SKM-1 treated with dmso at 0.1 percent for 144 hours (cell line): ENCODE data around the gene MAP3K20.
A peak's percentile ranks its signal among the peaks of the same experiment; 100 is the strongest.
"Not testable (repeated sequence)": the region's sequence is repeated elsewhere in the genome, so short reads cannot be mapped to it uniquely, and the experiment has no call there.

Experiments
- DNase-seq: peaks from one replicate; lab custom pipeline; 2025; ENCODE audit not compliant: unreplicated experiment; lab: John Stamatoyannopoulos, UW

MAP3K20 gene

DNA sequence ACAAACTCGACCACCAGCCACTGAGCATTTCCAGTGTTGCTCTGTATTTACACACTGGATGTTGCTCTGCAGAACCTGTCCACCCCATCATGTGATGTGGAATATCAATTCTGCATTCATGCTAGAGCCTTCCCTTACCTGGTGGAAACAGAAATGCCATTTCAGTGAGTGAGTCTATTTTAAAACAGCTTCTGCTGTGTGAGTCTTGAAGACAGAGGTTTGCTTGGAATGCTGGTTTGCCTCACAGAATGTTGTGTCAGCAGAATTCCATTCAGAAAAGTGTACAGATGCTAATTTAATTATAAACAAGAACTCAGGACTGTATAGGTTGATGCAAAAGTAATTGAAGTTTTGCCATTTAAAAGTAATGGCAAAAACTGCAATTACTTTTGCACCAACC is 118.3 kb downstream of the MAP3K20 start:
- DNase-seq = no peak

DNA sequence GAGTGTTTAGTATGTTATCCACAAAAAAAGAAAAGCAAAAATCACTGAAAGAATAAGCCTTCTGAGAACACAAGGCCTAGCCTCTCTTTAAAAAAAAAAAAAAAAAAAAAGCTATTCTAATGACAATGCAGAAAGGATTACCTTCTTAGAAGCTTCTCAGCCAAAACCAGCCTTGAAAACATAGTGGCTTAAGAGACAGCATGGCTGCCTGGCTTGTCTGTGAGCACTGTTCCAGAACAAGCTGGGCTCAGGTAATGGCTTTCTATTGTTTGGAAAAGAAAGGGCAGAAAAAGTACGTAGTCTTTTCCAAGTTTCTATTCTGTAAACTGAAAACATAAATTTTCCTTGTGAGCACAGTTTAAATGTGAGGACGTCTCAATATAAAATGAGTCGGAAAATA is 119.5 kb downstream of the MAP3K20 start:
- no peak for DNase-seq

DNA sequence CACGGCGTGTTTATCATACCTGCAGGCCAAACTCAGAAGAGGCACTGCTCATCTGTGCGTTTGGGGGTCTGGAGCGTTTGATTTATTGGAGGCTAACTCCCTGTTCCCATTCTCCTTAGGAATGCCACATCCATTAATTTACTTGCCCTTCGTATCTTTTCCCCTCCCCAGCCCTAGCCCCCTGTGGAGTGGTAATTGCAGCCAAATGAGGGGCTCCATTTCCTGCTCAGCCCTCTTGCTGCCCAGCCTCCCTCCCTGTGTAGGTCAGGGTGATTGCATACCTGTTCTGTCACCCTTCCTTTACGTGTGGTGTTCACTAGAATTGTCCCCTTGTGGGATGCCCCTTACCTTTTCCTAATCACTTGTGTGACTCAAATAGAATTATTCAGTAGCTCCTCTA is 120.4 kb downstream of the MAP3K20 start:
- no peak for DNase-seq

DNA sequence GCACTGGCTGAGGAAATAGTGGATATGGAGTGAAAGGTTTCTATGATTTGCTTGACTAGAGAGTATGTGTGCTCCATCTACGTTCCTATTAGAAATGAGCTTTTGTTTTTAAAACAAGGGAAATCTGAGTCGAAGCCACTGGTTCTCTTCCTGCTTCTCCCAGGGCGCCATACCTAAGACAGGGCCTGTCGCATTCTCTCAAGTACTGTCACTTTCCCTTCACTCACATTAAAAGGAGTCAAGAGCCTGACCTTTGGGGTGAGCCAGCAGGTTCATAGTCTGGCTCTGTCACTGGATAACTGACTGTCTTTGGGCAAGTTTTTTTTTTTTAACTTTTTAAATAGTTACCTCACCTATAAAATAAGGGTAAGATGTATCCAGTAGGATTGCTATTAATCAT is 121.0 kb downstream of the MAP3K20 start:
- DNase-seq = no peak

DNA sequence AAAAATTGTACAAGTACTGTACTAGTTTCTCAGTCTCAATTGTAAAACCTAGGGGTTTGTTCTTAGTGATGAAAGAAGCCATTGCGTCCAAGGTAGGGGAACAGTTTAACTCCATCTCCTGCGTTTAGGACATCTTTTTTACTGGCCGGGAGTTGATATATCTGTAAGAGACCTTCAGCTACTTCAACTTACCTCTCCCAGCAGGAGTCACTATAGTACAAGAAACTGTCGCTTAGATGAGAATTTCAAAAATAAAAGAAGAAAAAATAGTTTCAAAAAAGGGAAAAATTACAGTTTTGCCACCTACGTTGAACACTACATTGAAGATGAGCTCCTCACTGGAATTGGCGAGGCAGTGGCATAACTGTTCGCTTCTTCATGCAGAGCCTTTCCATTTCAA is 122.7 kb downstream of the MAP3K20 start:
- DNase-seq = no peak

DNA sequence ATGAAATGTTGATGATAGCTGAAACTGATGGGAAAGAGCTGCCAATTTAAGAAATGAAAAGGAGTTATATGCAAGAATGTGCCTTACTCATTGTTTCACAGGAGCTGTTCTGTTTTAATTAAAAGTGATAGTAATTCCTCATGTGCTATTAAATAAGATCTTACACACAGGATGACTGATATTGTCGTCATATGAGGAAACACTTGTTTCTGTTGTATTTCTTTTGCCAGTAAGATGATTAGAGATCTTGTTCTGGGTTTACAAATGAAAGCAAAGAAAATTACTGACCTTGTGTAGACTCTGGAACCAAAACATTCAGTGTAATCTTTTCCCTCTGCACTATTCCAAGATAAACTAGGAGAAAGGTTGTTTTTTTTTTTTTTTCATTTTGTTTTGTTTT is 123.6 kb downstream of the MAP3K20 start:
- no peak for DNase-seq

DNA sequence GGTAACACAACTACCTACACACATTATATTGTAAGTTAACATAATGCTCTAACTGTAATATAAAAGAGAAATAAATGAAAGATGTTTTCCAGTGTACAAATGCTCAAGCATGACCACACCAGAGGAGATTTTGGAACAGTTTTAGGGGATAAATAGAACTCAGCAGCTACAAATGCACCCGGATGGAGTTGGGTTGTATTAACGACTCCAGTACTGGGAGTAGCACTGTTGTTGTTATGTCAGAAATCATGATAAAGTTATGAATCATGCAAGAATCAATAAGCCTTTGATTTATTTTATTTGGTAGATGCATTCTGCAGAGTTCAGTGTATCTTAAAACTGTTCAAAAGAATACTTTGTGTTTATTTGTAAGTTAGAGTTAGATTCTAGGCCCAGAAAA is 126.9 kb downstream of the MAP3K20 start:
- DNase-seq = no peak

DNA sequence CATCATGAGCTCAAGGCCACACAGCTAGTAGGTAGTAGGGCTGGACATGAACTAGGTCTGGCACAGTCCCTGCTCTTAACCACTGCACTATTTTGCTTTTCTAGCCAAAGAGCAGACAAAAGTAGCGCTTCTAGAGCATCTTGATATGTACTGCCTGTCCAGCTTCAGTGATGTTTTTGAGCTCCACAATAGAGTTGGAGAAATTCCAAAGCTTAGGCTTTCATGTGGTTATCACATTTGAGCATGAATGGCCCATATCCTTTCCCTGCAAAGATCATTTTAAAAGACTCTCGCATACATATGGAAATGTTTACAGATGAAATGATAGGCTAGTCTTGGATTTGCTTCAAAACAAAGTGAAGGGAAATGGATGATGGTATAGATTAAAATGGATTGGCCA is 128.7 kb downstream of the MAP3K20 start:
- no peak for DNase-seq

DNA sequence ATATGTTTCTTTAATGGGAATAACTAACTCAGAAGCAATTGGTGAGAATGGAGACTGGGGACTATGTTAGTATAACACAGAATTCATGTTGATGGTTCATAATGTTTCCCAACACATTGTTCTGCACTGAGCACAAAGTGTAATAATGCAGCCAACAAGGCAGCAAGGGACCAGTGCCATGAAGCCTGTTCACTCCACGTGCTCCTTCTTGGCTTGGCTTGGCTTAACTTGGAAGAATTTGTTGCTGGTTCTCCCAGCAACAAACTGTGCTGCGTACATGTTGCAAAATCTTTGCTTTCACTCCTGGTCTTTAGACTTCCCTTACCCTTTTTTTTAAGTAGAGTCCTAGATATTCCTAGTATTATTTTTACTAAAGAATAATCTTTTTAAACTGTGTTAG is 129.7 kb downstream of the MAP3K20 start:
- DNase-seq = no peak

DNA sequence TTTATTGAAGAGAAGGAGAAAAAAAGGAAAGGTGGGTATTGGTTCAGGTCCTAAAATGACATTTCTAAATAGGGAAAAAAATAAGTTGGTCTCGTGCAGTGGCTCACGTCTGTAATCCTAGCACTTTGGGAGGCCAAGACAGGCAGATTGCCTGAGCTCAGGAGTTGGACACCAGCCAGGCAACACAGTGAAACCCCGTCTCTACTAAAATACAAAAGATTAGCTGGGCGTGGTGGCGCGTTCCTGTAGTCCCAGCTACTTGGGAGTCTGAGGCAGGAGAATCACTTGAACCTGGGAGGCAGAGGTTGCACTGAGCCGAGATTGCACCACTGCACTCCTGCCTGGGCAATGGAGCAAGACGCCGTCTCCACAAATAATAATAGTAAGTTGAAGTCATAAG is 131.5 kb downstream of the MAP3K20 start:
- DNase-seq = not testable (repeated sequence)

DNA sequence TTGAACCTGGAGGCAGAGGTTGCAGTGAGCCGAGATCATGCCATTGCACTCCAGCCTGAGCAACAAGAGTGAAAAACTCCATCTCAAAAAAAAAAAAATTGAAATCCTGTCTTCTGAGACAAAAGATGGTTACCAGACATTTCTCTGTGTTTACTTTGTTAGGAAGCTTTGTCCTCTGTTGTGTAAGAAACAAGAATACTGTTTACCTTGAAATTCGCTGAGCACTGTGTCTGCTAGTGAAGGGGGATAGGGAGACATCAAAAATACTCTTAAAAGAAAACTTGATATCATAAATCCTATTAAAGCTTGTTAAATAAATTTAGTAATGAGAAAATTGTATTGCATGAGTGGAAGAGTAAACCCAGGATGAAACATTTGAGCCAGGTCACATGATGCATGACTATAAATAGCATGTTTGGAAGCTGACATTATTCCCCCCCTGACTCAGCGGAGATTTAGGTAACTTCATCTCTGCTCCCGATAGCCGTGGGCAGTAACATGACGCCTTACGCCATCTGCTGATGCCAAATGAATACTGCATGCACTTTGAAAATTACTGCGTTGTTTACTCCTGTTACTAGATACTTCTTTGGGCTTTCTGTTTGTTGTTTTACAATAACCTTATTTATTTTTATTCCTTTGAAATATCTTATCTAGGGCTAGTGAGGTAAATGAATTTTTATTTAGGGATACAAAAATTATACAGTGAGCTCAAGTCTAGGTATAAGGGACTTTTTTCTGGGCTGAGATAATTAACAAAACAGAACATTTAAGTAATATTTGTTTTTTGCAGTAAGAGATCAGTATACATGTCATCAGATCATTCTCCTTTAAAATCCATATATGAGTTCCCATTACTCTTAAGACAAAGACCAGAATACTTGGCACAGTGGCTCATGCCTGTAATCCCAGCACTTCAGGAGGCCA is 134.9 kb downstream of the MAP3K20 start:
- DNase-seq = peak; percentile 52

DNA sequence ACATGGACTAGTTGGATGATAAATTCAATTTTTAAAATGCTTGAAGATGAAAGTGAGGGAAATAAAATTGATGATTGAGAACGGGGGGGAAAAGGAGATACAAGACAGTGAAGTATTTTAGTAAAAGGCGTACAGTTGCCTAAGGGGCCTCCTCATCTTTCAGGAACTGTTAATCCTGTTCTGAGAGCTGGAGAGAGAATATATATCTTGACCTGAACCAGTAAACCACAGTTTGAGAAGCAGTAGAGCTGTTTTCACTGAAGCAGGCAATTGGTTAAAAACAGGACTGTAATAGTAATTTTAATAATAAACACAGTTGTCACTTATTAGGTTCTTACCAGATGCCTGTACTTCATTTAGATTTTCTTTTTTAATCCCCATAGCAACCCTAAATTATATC is 137.5 kb downstream of the MAP3K20 start:
- DNase-seq = no peak

DNA sequence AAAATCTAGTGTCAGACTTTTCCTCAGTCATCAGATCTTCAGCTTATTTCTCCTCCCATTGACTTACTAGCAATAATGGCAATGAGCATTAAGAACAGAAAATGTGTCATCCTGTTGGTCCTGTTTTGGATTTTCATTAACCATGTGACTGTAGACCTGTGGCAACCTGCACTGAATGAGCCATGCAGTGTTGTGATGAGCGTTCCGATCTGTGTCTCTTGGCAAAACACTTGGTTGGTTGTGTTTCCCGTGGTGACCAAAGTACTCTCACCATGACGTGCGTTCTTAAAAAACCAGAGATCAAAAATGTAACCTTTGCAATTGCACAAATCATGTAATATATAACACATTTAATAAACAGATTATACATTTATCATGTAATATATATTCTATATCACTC is 138.6 kb downstream of the MAP3K20 start:
- no peak for DNase-seq

DNA sequence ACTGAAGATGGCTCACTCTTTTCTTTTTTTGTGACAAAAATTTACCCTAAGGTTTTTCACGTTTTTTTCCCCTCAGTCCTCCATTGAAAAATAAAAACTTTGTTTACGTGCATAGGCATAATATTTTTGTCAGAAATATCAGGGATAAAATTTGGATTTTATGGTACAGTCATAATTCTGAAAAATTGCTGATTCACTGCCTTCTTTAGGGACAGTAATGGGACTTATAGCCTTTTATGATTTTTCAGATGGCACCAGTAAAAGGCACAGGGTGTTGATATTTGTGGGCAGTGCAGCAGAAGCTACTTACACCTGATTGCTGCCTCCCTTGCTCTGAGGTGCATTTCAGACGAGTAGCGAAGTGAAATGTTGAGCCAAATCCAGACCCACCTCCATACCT is 139.7 kb downstream of the MAP3K20 start:
- no peak for DNase-seq

DNA sequence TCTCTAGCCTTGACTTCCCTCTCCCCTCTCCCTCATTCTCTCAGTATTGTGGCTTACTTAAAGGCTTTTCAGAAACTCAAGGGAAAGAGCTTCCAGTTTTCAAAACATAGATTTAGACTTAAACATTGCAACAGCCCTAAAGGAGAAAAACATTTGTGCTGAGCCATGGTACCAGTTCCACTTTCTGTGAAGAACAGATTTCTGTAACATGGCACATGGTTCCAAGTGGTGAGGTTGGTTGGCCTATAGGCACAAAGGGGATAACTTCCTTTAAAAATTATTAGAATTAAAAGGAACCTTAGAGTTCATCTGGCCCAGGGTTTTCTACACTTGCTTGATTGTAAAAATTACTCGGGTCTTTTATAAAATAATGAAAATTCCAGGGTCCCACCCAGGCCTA is 140.4 kb downstream of the MAP3K20 start:
- DNase-seq = no peak

DNA sequence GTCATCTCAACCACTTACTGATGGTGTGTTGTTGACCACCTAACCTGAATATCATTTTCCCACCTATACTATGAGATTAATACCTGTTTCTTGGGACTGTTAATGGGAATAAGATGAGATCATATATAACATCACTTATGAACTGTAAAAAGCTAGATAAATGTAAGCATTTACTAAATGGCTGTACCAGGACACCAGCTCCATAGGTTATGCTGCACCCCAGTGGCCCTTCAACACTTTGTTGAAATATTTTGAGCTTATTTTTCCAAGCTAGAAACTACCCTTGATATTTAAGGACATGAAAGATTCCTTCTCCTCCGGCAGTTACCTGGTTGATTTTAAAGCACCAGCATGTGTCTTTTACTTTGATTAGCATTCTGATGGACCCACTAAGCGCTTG is 141.0 kb downstream of the MAP3K20 start:
- DNase-seq = no peak

DNA sequence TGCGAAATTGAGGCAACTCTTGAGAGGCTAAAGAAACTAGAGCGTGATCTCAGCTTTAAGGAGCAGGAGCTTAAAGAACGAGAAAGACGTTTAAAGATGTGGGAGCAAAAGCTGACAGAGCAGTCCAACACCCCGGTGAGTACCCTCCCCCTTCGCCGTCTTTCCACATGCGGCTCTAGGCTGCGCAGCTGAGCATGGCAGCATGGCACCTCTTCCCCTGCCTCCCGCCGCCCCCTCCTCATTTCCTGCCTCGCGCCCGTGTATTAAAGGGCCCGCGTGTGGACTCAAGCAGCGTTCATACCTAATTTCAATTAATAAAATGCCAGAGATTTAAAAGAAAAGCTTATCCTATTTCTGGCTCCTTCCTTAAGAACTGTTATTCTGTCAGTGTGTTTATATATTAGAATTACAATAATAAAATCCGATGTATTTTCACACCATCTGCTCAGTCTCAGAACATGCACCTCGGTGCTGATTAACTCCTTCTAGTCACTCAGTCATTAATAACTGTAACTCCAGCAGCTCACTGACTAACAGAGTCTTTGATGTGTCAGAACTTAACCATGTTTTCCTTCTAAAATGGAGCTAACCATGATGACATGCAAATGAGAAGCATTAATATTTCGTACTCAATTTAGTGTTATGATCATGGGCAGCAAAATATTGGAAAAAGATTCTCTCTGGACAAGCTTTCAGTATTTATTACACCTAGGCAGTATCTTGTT is 141.6 kb downstream of the MAP3K20 start:
- no peak for DNase-seq

DNA sequence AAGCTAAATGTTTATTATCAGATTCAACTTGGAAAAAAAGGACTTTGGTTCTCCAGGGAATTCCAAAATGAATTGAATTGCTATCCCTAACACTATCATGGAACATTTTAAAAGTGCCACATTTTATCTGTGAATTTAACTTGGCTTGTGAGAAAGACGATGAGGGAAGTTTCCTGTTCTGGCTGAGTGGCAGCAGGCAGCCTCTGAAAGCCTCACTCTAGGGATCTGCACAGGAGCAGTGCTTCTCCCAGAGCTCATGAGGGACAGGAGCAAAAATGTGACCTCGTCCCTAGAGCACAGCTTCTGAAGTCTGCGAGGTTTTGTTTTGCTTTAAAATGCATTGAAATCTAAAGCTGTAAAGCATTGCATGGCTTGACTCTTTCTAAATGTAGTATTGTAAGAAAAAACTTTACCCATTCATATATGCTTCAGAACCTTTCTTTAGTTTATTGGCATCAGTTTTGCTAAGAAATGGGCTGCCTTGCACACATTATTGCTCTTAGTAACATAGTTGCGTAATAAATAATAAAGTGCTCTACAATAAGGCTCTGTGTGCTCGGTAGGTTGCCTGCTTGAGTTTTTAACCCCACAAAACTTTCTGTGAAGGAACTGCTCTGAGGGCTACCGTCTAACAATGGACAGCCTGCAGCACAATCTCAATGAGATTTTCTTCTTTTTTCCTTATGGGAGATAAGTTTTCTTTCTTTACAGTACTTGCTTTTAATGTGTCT is 142.8 kb downstream of the MAP3K20 start:
- no peak for DNase-seq

DNA sequence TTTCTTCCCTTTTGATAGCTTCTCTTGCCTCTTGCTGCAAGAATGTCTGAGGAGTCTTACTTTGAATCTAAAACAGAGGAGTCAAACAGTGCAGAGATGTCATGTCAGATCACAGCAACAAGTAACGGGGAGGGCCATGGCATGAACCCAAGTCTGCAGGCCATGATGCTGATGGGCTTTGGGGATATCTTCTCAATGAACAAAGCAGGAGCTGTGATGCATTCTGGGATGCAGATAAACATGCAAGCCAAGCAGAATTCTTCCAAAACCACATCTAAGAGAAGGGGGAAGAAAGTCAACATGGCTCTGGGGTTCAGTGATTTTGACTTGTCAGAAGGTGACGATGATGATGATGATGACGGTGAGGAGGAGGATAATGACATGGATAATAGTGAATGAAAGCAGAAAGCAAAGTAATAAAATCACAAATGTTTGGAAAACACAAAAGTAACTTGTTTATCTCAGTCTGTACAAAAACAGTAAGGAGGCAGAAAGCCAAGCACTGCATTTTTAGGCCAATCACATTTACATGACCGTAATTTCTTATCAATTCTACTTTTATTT is 145.6 kb downstream of the MAP3K20 start:
- DNase-seq = no peak

DNA sequence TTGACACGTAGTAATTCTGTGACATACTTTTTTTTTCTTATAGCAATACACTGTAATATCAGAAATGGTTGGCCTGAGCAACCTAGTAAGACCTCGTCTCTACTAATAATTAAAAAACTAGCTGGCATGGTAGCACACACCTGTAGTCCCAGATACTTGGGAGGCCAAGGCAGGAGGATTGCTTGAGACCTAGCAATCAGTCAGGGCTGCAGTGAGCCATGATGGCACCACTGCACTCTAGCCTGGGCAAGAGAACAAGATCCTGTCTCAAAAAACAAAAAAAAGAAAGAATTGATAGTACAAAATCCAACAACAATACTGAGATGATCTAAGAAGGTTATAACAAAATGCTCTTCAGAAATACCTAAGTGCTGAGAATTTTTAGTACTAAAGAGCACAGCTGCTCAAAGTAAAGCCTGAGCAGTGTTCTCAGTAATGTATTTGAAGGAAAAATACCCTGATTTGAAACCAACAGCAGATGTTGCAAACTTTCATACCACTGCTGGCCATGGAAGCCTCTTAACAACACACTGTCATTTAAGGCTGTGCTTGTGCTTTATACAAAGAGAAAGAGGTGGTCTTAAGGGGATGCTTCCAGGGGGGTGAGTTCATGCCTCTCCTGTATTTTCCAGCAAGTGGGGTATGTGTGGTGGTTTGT is 146.4 kb downstream of the MAP3K20 start:
- DNase-seq = no peak

DNA sequence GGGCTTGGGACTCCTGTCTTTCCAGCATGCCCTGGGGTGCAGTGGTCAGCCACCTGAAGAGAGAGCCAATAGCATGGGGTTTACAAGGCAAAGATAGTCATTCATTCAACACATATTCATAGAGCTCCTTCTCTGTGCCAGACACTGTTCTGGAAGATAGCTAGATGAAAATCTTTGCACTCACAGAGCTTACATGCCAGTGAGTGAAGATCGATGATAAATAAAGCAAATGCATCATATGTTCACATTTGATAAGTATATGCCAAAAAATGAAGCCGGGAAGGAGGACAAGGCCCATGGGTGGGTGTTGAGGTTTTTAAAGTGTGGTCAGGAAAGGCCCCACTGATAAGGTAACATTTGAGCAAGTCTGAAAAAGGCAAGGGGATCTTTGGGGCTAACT is 148.2 kb downstream of the MAP3K20 start:
- DNase-seq = no peak
